GM12878 (cell line): ENCODE results near the gene PDCD5. TPM values are rescaled to one million over a fixed set of nuclear protein-coding genes. Genes with fewer than 3 reads are reported as not detected.
"Not testable (repeated sequence)": the region's sequence is repeated elsewhere in the genome, so short reads cannot be mapped to it uniquely, and the experiment has no call there.

Source experiments
- ATAC-seq: fragments of 200-7000 bp; cut with Tn5 transposase; 3 replicates; pipeline ENCODE4 v1.9.1; 2020; ENCODE audit warnings: mild to moderate bottlenecking, moderate library complexity
- BruUV-seq: library from RNA; stranded (reverse); fragments of 400-500 nt; replicated peaks from 2 replicates; lab custom pipeline; 2021; lab: Mats Ljungman, UMichigan
- CTCF ChIA-PET: fragments of 300-600 bp; sonication (Branson Sonifier 250); formaldehyde crosslinking; extraction: SDS; loops from one replicate; lab custom pipeline; 2021; ENCODE audit warnings: inconsistent platforms; lab: Yijun Ruan, JAX
- POLR2A ChIA-PET: fragments of 350-600 bp; formaldehyde crosslinking; extraction: SDS; loops from one replicate; lab custom pipeline; 2021; ENCODE audit warnings: inconsistent platforms; lab: Charles Lee
- RAD21 ChIA-PET: fragments of 300-600 bp; sonication (Branson Sonifier 250); formaldehyde crosslinking; loops from one replicate; lab custom pipeline; 2023; ENCODE audit warnings: antibody characterized with exemption; ENCODE audit not compliant: unreplicated experiment; lab: Charles Lee
- SMC1A ChIA-PET: fragments of 300-600 bp; sonication (Branson Sonifier 250); formaldehyde crosslinking; loops from one replicate; lab custom pipeline; 2023; ENCODE audit not compliant: unreplicated experiment, uncharacterized antibody; lab: Charles Lee
- DNase-seq: peaks from one replicate; pipeline ENCODE4 v3.0.0-alpha.2; 2011; ENCODE audit warnings: low read depth, low spot score
- FAIRE-seq: peaks from 3 replicates; lab custom pipeline; 2011; peaks lifted over from hg19 to GRCh38; lab: Jason Lieb, UNC
- H2AFZ ChIP-seq: 2 replicates; pipeline ENCODE4 v1.6.0; 2011; ENCODE audit warnings: low read depth, low read length, control low read depth; ENCODE audit not compliant: control insufficient read depth
- H3K27ac ChIP-seq: 2 replicates; pipeline ENCODE4 v1.5.1; 2011; ENCODE audit warnings: control low read depth; ENCODE audit not compliant: control insufficient read depth, insufficient read depth
- H3K27me3 ChIP-seq, 2 experiments: replicated peaks in 1 of 2; 2 replicates each; pipeline versions ENCODE4 v1.6.0 to v1.6.1; 2011; ENCODE audit warnings: low read length in 1 of 2; ENCODE audit not compliant: control insufficient read depth in 2 of 2, insufficient read depth in 2 of 2
- H3K36me3 ChIP-seq, 2 experiments: 2 replicates each; pipeline ENCODE4 v1.5.1; 2011; ENCODE audit warnings: low read length in 1 of 2; ENCODE audit not compliant: control insufficient read depth in 2 of 2, insufficient read depth in 2 of 2
- H3K4me1 ChIP-seq: 2 replicates; pipeline ENCODE4 v1.6.1; 2011; ENCODE audit warnings: mild to moderate bottlenecking, low read length, moderate library complexity, mixed read lengths; ENCODE audit not compliant: control insufficient read depth, insufficient read depth
- H3K4me2 ChIP-seq: 2 replicates; pipeline ENCODE4 v1.6.0; 2011; ENCODE audit warnings: control low read depth; ENCODE audit not compliant: control insufficient read depth, insufficient read depth
- H3K4me3 ChIP-seq: fragments of 200-600 bp; sonication (generic); 2 replicates; pipeline ENCODE4 v1.5.1; 2016
- H3K79me2 ChIP-seq: 2 replicates; pipeline ENCODE4 v1.6.0; 2011; ENCODE audit warnings: low read length; ENCODE audit not compliant: control insufficient read depth, insufficient read depth
- H3K9ac ChIP-seq: 2 replicates; pipeline ENCODE4 v1.8.0; 2011; ENCODE audit warnings: low read length, control low read depth, mixed read lengths; ENCODE audit not compliant: control insufficient read depth, insufficient read depth
- H3K9me3 ChIP-seq: replicated peaks from 3 replicates; pipeline ENCODE4 v1.5.1; 2011; ENCODE audit warnings: mild to moderate bottlenecking, low read length; ENCODE audit not compliant: control insufficient read depth, insufficient read depth
- H4K20me1 ChIP-seq: 2 replicates; pipeline ENCODE4 v1.6.0; 2011; ENCODE audit not compliant: control insufficient read depth, insufficient read depth
- ATF7 ChIP-seq: fragments of 450-650 bp; IDR thresholded peaks from 2 replicates; pipeline ENCODE4 v1.6.1; 2016; ENCODE audit warnings: low read depth, mild to moderate bottlenecking
- CBX3 ChIP-seq: fragments of 200-600 bp; sonication (generic); IDR thresholded peaks from 2 replicates; pipeline ENCODE4 v1.6.1; 2016; ENCODE audit warnings: low read depth, borderline replicate concordance
- CBX5 ChIP-seq: sonication (generic); IDR thresholded peaks from 2 replicates; pipeline ENCODE4 v1.6.1; 2016; ENCODE audit warnings: low read depth, moderate library complexity, mild to moderate bottlenecking, inconsistent platforms
- CHD1 ChIP-seq: IDR thresholded peaks from 2 replicates; pipeline ENCODE4 v1.6.1; 2012; ENCODE audit warnings: low read depth, low read length, improper control_type of control experiment
- ELK1 ChIP-seq: IDR thresholded peaks from 2 replicates; pipeline ENCODE4 v1.6.1; 2012; ENCODE audit warnings: low read depth, low read length, improper control_type of control experiment
- MTA3 ChIP-seq: IDR thresholded peaks from 2 replicates; pipeline ENCODE4 v1.6.1; 2012; ENCODE audit warnings: low read length, inconsistent platforms, borderline replicate concordance
- MXI1 ChIP-seq: fragments of 150-350 bp; IDR thresholded peaks from 2 replicates; pipeline ENCODE4 v1.6.1; 2011; ENCODE audit warnings: low read depth, mild to moderate bottlenecking, inconsistent platforms, low read length, improper control_type of control experiment
- NBN ChIP-seq: fragments of 450-650 bp; IDR thresholded peaks from 2 replicates; pipeline ENCODE4 v1.6.1; 2016
- NFXL1 ChIP-seq: fragments of 450-650 bp; IDR thresholded peaks from 2 replicates; pipeline ENCODE4 v1.6.1; 2017; ENCODE audit warnings: antibody characterized with exemption, mild to moderate bottlenecking, borderline replicate concordance
- ZNF384 ChIP-seq: IDR thresholded peaks from 2 replicates; pipeline ENCODE4 v1.6.1; 2012; ENCODE audit warnings: low read depth, mild to moderate bottlenecking, low read length, improper control_type of control experiment, borderline replicate concordance
- WGBS: methylation state at CpG from one replicate; pipeline ENCODE4 v1.1.6; 2016; ENCODE audit warnings: low lambda C conversion rate; ENCODE audit not compliant: insufficient replicate concordance, insufficient coverage; ENCODE audit errors: missing lambda C conversion rate; 5-methylcytosine and 5-hydroxymethylcytosine counted together
- in situ Hi-C: fragments of 300-500 bp; cut with MboI; formaldehyde crosslinking; loops from 9 replicates; pipeline ENCODE4 v1.14.3; 2018; ENCODE audit warnings: mixed read lengths
- intact Hi-C: fragments of 100-400 bp; cut with micrococcal nuclease; formaldehyde crosslinking; loops from one replicate; pipeline ENCODE4 v1.14.2; 2022; ENCODE audit not compliant: unreplicated experiment
- polyA plus RNA-seq, 11 experiments: library from polyadenylated mRNA; depleted of rRNA in 4 of 11; unstranded in 6 of 11; stranded (reverse) in 5 of 11; fragments of >200 nt; fragmentation: Nextera tagmentation in 4 of 11; fragmentation: Illumina TruSeq in 1 of 11; extraction: Ambion mirVana in 4 of 11; extraction: Trizol in 1 of 11; gene quantifications; 1 replicate in 1 of 11; 2 replicates in 10 of 11; pipeline versions ENCODE4 v1.2.1 to v1.2.3, GENCODE V29; 2011 to 2016; ENCODE audit warnings: inconsistent platforms in 2 of 11, missing spikeins in 2 of 11, low read depth in 1 of 11
- total RNA-seq, 4 experiments: library from RNA; depleted of rRNA in 3 of 4; stranded (reverse); fragments of >200 nt in 3 of 4; fragmentation: Illumina TruSeq in 1 of 4; extraction: Trizol in 1 of 4; gene quantifications; 2 replicates each; pipeline versions ENCODE4 v1.2.1 to v1.2.3, GENCODE V29; 2013 to 2021

The PDCD5 gene
- total and polyA plus RNA-seq, 10 of the 15 experiments (the other 5 are each of a cell fraction or from before 2014, with no cell fraction given), result 124 to 556 (median 227) TPM

DNA sequence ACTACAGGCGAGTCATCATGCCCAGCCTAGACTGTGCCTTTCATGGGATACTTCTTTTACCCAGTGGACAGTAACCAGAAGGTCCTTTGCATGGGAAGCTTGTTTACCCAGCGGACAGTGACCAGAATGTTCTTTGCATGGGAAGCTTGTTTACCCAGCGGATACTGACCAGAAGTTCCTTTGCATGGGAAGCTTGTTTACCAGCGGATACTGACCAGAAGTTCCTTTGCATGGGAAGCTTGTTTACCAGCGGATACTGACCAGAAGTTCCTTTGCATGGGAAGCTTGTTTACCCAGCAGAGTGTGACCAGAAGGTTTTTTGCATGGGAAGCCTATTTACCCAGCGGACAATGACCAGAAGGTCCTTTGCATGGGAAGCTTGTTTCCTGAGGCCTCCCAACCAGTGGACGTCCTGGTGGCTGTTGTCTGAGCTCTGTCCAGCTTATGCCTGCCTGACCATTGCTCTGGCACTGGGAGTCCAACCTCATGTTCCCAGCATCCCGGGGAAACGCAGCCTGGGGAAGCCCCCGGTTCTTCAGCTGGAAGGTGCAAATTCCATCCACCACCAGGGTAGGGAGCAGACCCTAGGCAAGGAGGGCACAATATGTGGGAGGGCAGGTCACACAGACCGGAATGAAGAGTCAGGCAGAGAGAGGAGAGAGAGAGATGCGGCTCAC, 41.6 kb upstream of the PDCD5 start:
- H3K27me3 ChIP-seq, result no peaks in the 10 kb centered on the region
- no TSS peak for BruUV-seq

GRCh38 chr19:32540621-32541020, 40.4 kb upstream of the PDCD5 start:
- H3K27ac ChIP-seq, result no peak overlapping the region
- no peak overlapping the region for H3K4me3 ChIP-seq
- no peaks in the 10 kb centered on the region for H3K36me3 ChIP-seq
- CTCF ChIA-PET, result no interaction called here
- no peaks in the 10 kb centered on the region for H3K4me1 ChIP-seq
- RAD21 ChIA-PET, result no interaction called here
- no peaks in the 10 kb centered on the region for H3K79me2 ChIP-seq
- no peak overlapping the region for H3K9ac ChIP-seq
- no peaks in the 10 kb centered on the region for H3K27me3 ChIP-seq
- intact Hi-C loops (no loop called here), in situ Hi-C loops (no loop called here)
- no peaks in the 10 kb centered on the region for H4K20me1 ChIP-seq
- DNase-seq (no peak), FAIRE-seq (no peak), ATAC-seq (no peak)
- POLR2A ChIA-PET, result no interaction called here
- WGBS, result 33% methylated on average over 3 of the region's 3 CpGs
- no peak overlapping the region for H3K4me2 ChIP-seq
- TF ChIP-seq CHD1, result no peak
- TF ChIP-seq CBX3, result no peak
- TF ChIP-seq NBN, result no peak
- no peak for TF ChIP-seq NFXL1
- TF ChIP-seq ELK1, result no peak
- no peak for TF ChIP-seq MTA3
- no peak for TF ChIP-seq MXI1
- TF ChIP-seq ATF7, result no peak
- SMC1A ChIA-PET, result no interaction called here
- no peaks in the 10 kb centered on the region for H3K9me3 ChIP-seq
- no peak overlapping the region for H2AFZ ChIP-seq
- no TSS peak for BruUV-seq

More for the DNA sequence above, 41.6 kb upstream of the PDCD5 start:
- Histone ChIP-seq H3K4me1 (no peaks in the 10 kb centered on the region), H3K9ac (no peak overlapping the region), H3K9me3 (no peaks in the 10 kb centered on the region; the same call in 2 of the 3 replicates), H3K4me2 (no peak overlapping the region), H2AFZ (no peak overlapping the region), H3K36me3 (no peaks in the 10 kb centered on the region), H3K4me3 (no peak overlapping the region), H3K27ac (no peak overlapping the region), H4K20me1 (no peaks in the 10 kb centered on the region), H3K79me2 (no peaks in the 10 kb centered on the region)
- in situ Hi-C loops (no loop called here), intact Hi-C loops (no loop called here)
- ChIA-PET CTCF (no interaction called here), SMC1A (no interaction called here), POLR2A (no interaction called here), RAD21 (no interaction called here)
- FAIRE-seq (no peak), ATAC-seq (no peak), DNase-seq (no peak)
- TF ChIP-seq ZNF384 (no peak), CBX5 (no peak)
- WGBS, result 41% methylated on average over 12 of the region's 12 CpGs

DNA sequence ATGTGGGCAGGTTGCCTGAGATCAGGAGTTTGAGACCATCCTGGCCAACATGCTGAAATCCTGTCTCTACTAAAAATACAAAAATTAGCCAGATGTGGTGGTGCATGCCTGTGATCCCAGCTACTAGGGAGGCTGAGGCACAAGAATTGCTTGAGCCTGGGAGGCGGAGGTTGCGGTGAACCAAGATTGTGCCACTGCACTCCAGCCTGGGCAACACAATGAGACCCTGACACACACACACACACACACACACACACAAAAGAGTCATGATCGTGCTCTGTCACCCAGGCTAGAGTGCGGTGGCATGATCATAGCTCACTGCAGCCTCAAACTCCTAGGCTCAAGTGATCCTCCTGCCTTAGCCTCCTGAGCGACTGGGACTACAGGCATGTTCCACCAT, 39.6 kb upstream of the PDCD5 start:
- H3K4me1 ChIP-seq, H3K4me3 ChIP-seq, H3K36me3 ChIP-seq, H2AFZ ChIP-seq, H3K27me3 ChIP-seq, intact Hi-C loops, H3K27ac ChIP-seq, SMC1A ChIA-PET, BruUV-seq, H3K9me3 ChIP-seq, RAD21 ChIA-PET, H4K20me1 ChIP-seq, FAIRE-seq, H3K4me2 ChIP-seq, DNase-seq, POLR2A ChIA-PET, in situ Hi-C loops, H3K79me2 ChIP-seq, CTCF ChIA-PET, H3K9ac ChIP-seq, ATAC-seq: not testable (repeated sequence)
- WGBS, result 61% methylated on average over 5 of the region's 5 CpGs
